AG08396 (cell line): ENCODE measurements around the gene PDK2.

Source experiments
- DNase-seq: peaks from one replicate; pipeline ENCODE4 v3.0.0; 2012; ENCODE audit warnings: low spot score, mixed read lengths

Gene PDK2

GRCh38 chr17:50135316-50136095 lies 40.4 kb downstream of the PDK2 start:
- no peak for DNase-seq

- DNase-seq: no peak
These were observed 41.0 kb downstream of the PDK2 start for GRCh38 chr17:50136096-50136687.

DNA sequence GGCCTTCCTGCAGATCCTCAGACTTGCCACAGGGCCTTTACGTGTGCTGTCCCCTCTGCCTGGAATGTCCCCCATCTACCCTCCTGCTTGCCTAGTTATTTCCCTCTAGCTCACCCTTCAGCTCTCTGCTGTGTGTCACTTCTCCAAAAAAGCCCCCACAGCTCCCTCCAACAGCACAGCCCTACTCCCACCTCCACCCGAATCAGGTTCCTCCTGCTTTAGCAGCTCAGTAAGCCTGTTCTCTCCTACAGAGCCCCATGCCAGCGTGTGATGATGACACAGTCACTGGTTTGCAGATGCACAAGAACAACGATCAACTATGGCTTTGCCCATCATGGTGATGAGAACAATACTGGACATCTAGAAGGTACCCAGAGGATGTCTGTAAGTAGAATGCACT lies 41.9 kb downstream of the PDK2 start:
- no peak for DNase-seq

DNA sequence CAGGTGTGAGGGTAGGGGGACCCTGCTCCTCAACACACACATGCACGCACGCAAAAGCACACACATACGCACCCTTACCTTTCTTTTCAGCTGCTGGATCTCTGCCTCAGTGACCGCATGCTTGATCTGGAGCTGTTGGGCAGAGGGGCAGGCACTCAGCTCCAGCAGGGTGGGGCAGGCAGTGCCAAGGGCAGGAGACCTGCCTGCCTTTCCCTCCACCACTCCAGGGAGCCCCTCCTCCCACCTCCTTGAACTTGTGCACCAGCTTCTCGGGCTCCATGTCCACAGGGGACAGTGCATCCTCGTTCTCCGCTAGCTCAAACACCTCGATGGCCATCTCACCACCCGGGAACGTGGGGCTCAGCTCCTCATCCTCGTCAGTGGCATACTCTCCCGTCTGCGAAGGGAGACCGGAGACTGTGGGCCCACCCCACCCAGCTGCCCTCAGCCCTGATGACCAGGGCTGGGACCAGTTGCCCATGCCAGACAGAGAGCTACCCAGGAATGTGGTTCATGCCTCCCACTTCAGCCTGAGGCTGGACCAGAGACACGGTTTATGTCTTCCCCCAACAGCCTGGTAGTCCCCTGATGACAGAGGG lies 44.1 kb downstream of the PDK2 start:
- DNase-seq: no peak

- peak; percentile 92 for DNase-seq
These were observed 45.1 kb downstream of the PDK2 start for GRCh38 chr17:50139950-50140885.

- no peak for DNase-seq
These were observed 46.0 kb downstream of the PDK2 start for GRCh38 chr17:50141026-50141744.

DNA sequence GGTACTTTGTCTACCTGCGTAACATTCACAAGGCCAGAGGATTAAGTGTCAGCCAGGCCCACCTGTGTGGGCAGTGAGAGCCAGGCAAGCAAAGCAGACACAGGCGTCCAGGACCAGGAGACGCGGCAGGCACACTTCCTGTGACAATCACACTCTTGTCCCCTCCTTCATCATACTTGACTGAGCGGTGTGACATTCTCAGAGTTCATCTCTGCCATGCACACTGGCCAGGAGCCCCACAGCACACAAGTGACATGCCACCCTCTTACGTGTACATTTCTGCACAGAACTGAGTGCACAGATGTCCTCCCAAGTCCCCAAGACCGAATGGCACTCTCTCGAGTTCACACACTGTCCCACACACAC lies 46.6 kb downstream of the PDK2 start:
- DNase-seq: no peak

- DNase-seq: no peak
These were observed 48.5 kb downstream of the PDK2 start for GRCh38 chr17:50143461-50144176.

DNA sequence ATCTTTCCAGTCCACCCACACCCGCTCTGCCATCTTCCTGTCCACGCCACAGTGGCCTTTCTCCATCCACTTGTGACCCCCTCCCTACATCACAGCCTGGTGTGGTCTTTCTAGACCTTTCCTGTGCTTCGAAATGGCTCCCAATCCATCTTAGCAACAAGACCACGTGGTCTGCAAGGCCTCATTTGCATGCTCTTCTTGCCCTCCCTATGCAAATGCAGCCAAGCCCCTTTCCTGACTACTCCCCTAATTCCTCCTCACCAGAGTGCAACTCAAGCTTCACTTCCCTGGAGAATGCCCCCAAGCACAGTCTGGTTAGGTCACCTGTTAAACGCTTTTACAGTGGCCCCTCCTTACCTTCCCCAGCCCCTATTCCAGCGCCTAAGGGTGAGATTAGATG lies 49.2 kb downstream of the PDK2 start:
- DNase-seq: no peak

DNA sequence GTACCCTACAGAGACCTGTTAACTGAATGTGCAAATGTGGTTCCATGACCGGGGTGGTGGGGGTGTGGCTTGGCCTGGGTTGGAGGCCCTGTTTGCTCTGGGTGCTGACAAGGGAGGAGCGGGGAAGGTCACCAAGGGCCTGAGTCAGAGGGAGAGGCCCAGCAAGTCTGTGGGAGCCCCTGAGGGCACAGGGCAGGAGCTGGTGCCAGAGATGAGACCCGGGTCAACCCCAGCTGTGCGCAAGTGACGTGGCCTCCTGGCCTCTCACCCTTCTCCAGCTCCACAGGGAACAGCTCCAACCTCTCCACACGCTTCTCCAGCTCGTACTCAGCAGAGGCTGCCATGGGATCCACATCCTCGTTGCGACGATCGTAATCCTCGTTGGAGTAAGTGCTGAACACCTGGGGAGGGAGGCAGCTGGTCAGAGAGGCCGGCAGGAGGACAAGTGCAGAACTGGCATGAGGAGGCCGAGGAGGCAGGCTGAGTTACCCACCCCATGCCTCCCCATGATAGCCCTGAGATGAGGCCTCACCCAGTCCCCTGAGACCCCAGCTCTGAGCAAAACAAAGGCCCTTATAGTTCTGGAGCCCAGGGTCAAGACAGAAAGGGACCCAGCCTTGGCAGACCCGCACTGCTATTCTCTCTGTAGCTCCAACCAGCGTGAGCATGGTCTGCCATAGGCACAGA lies 49.8 kb downstream of the PDK2 start:
- no peak for DNase-seq

DNA sequence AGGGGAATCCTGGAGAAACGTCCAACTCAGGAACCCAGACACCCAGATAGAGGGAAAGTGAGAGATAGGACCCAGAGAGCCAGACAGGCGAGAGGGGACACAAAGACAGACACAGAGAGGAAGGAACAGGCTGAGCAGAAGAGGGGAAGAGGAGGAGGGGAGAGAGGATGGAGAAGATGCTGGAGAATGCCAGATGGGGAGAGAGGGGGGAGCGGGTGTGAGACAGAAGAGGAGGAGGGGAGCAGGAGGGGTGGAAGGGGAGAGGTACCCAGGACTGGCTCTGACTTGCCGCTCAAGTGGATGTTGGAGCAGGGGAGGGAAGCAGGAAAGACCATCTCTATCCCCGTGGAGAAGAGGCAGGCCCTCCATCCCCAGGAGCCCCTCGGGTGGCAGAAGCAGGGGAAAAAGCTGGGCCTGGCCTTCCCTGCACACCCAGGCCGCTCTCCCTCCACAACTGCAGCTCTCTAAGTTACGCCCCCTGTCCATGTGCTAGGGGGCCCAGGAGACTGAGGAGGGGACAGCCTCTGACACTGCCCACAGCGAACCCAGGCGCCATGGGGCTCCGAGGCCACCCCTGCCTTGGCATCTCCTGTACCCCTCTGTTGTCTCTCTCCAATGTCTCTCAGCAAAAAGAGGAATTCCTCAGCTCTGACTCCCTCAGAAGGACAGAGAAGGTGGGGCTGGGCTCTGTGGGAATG lies 50.5 kb downstream of the PDK2 start:
- DNase-seq: no peak

- peak; percentile 18 for DNase-seq
These were observed 51.2 kb downstream of the PDK2 start for GRCh38 chr17:50146230-50146926.

- DNase-seq: peak; percentile 47
These were observed 51.9 kb downstream of the PDK2 start for GRCh38 chr17:50146927-50147665.

DNA sequence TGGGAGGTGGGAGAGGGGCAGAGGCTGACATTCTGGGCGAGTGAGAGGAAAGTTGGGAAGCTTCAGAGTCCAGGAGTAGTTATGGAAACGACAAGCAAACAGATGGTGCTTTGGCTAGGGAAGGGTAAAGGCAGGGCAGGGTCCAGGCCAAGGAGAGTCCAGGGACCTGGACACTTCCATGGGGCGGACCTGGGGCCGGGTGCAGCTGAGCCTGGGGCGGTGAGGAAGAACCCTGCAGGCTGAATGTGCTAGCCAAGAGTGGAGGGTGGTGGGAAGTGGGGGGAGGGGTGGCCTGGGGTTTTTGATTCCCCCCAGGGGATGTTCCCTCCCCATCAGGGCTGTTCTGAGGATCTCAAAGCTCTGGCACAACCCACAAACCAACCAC lies 52.7 kb downstream of the PDK2 start:
- peak; percentile 70 for DNase-seq

DNA sequence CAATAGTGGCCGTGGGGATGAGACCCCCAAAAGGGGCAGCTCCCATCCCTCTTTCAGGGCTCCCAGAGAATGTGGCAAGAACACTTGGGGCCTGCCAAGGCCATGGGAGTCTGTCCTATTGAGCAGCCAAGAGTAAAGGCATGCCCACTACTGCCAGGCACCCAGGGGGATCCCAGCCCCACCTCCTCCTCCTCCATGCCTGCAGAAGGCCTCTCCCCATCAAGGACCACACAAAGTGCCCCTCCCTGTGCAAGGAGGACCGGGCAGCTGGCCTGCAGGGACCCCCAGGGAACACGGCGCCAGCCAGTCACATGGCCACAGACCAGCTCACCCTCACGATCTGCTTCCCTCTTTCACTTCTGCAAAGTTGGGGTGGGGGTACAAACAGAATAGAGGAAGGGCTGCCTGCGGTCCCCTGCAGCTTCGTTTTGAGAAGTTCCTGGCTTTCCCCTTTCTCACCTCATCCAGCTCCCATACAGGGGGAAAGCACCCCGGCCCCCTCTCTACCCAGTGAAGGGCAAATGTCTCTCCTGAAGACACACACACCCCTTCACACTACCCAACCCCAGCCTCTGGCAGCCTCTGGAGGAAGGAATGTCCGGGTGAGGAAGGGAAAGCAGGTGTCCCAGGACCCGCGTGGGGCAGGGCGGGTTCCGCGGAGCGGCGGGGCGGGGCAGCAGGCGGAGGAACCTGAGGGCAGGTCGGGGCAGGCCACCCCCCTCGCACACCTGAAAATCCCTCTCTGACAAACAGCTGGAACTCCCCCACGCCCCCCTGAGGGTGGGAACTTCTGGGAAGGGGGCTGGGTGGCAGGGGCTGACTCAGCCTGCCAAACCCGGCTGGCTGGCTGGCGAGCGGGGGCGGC lies 53.3 kb downstream of the PDK2 start:
- peak; percentile 76 for DNase-seq

GRCh38 chr17:50149091-50149416 lies 53.9 kb downstream of the PDK2 start:
- DNase-seq: no peak
